KMS-11 (cell line): ENCODE data around the gene DEFB113.

Experiments
- H2AFZ ChIP-seq: fragments of 200-600 bp; sonication (generic); 2 replicates; pipeline ENCODE4 v1.6.1; 2016; ENCODE audit warnings: antibody characterized with exemption, mixed run types, low read depth
- H3K27ac ChIP-seq: fragments of 200-600 bp; sonication (generic); 2 replicates; pipeline ENCODE4 v1.6.1; 2016; ENCODE audit warnings: mild to moderate bottlenecking, mixed run types
- H3K27me3 ChIP-seq: fragments of 200-600 bp; sonication (generic); 2 replicates; pipeline ENCODE4 v1.6.1; 2017; ENCODE audit warnings: mild to moderate bottlenecking, low read depth, mixed run types, moderate library complexity; ENCODE audit not compliant: insufficient read depth
- H3K36me3 ChIP-seq: fragments of 200-600 bp; sonication (generic); 2 replicates; pipeline ENCODE4 v1.6.1; 2017; ENCODE audit warnings: mild to moderate bottlenecking, mixed run types; ENCODE audit not compliant: insufficient read depth
- H3K4me1 ChIP-seq: fragments of 200-600 bp; sonication (generic); 2 replicates; pipeline ENCODE4 v1.6.1; 2016; ENCODE audit warnings: mild to moderate bottlenecking, low read depth, mixed run types; ENCODE audit not compliant: poor library complexity, severe bottlenecking
- H3K4me2 ChIP-seq: fragments of 200-600 bp; sonication (generic); 2 replicates; pipeline ENCODE4 v1.7.0; 2016; ENCODE audit warnings: mild to moderate bottlenecking, mixed run types
- H3K4me3 ChIP-seq: fragments of 200-600 bp; sonication (generic); IDR thresholded peaks from 2 replicates; pipeline ENCODE4 v1.6.1; 2017; ENCODE audit warnings: low read depth, low read length, mixed read lengths; ENCODE audit not compliant: insufficient read depth
- H3K79me2 ChIP-seq: fragments of 200-600 bp; sonication (generic); 2 replicates; pipeline ENCODE4 v1.6.1; 2016; ENCODE audit warnings: low read depth, mixed run types; ENCODE audit not compliant: insufficient read depth
- H3K9ac ChIP-seq: fragments of 200-600 bp; sonication (generic); 2 replicates; pipeline ENCODE4 v1.6.1; 2016; ENCODE audit warnings: mild to moderate bottlenecking, mixed run types
- H4K20me1 ChIP-seq: fragments of 200-600 bp; sonication (generic); 2 replicates; pipeline ENCODE4 v1.6.1; 2016; ENCODE audit warnings: mild to moderate bottlenecking, mixed run types; ENCODE audit not compliant: insufficient read depth
- TF ChIP-seq, protein P1 (sequence below): fragments of 200-600 bp; sonication (generic); conservative IDR thresholded peaks from 2 replicates; pipeline ENCODE4 v1.6.1; 2017; ENCODE audit warnings: low read depth, mild to moderate bottlenecking, antibody characterized with exemption, low read length, moderate library complexity, mixed read lengths

The DEFB113 gene, protein sequence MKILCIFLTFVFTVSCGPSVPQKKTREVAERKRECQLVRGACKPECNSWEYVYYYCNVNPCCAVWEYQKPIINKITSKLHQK

DNA sequence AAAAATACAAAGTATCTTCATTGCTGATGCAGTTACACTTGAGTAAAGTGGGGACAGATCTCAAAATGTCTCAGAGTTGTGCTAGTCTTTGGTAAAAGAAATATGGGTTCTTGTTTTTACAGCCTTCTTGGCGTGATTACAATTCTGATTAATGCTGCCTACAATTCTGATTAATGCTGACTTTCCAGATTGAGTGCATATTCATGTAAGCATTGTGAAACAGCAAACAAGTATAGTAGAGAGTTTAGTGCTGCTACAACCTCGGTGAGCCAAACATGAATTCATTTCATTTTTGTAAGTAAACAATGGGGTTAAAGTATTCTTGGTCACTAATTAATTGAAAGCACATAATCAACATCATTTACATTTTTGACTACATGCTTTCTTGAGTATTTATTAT, at the start of gene DEFB113:
Gene DEFB113, minus strand, starts transcription at position 21 of the 400 bp plus-strand sequence. Its CDS starts 0 bp downstream, at position 21.
- Histone ChIP-seq H3K4me1 (no peaks in the 10 kb centered on the region), H3K79me2 (no peaks in the 10 kb centered on the region), H3K4me3 (no peak within 1 kb of the TSS), H4K20me1 (no peaks in the 10 kb centered on the region), H3K27ac (no peak within 1 kb of the TSS), H3K4me2 (no peak within 1 kb of the TSS), H3K36me3 (no peaks in the 10 kb centered on the region), H2AFZ (no peak within 1 kb of the TSS), H3K27me3 (no peaks in the 10 kb centered on the region), H3K9ac (no peak within 1 kb of the TSS)
- TF ChIP-seq, protein P1, sequence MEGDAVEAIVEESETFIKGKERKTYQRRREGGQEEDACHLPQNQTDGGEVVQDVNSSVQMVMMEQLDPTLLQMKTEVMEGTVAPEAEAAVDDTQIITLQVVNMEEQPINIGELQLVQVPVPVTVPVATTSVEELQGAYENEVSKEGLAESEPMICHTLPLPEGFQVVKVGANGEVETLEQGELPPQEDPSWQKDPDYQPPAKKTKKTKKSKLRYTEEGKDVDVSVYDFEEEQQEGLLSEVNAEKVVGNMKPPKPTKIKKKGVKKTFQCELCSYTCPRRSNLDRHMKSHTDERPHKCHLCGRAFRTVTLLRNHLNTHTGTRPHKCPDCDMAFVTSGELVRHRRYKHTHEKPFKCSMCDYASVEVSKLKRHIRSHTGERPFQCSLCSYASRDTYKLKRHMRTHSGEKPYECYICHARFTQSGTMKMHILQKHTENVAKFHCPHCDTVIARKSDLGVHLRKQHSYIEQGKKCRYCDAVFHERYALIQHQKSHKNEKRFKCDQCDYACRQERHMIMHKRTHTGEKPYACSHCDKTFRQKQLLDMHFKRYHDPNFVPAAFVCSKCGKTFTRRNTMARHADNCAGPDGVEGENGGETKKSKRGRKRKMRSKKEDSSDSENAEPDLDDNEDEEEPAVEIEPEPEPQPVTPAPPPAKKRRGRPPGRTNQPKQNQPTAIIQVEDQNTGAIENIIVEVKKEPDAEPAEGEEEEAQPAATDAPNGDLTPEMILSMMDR = no peak

DNA sequence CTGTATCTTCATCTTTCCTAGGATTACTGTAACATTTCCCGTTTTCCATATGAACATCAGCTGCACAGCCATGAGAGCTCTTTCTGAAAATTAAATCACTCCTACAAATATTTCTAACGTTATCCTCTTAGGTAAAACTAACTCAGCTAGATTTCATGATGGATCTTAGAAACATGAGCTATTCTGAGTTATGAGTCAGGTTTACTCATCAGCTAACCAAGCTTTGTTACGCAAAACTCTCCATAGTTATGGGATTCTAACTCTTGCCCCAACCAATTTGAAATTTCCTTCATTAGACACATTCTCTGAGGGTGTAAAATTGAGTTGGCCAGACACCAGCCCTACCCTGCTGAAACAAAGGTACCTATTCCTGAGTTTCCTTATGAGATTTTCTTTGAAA, 38.4 kb upstream of the DEFB113 start:
- Histone ChIP-seq H3K27me3 (no peaks in the 10 kb centered on the region), H3K9ac (no peak overlapping the region), H3K27ac (no peak overlapping the region), H3K36me3 (no peaks in the 10 kb centered on the region), H3K79me2 (no peaks in the 10 kb centered on the region), H3K4me2 (no peak overlapping the region), H2AFZ (no peak overlapping the region), H3K4me1 (no peaks in the 10 kb centered on the region), H3K4me3 (no peak overlapping the region), H4K20me1 (no peaks in the 10 kb centered on the region)
- TF ChIP-seq, protein P1 = no peak

DNA sequence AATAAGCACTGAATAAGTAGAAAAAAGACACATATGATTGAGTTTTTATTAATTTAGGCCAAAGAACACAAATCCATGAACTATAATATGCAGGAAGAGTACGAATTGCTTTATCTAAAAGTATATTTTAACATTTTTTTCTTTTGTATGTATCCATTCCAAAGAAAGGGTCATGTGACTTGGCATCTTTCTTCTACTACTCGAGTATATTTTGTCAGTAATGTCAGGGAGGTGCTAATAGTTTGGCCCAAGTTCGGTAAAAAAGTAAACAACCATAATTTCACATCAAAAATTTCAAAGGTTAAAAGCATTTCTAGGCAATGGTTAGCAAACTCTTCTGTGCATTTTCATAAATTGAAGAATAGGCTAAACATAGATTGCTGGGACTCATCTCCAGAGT, 33.7 kb upstream of the DEFB113 start:
- no peaks in the 10 kb centered on the region for H3K36me3 ChIP-seq
- H3K79me2 ChIP-seq = no peaks in the 10 kb centered on the region
- H3K4me2 ChIP-seq = no peak overlapping the region
- no peak overlapping the region for H2AFZ ChIP-seq
- no peak overlapping the region for H3K27ac ChIP-seq
- no peaks in the 10 kb centered on the region for H3K27me3 ChIP-seq
- TF ChIP-seq, protein P1 = no peak
- no peak overlapping the region for H3K4me3 ChIP-seq
- no peak overlapping the region for H3K9ac ChIP-seq
- H4K20me1 ChIP-seq = no peaks in the 10 kb centered on the region
- no peaks in the 10 kb centered on the region for H3K4me1 ChIP-seq

DNA sequence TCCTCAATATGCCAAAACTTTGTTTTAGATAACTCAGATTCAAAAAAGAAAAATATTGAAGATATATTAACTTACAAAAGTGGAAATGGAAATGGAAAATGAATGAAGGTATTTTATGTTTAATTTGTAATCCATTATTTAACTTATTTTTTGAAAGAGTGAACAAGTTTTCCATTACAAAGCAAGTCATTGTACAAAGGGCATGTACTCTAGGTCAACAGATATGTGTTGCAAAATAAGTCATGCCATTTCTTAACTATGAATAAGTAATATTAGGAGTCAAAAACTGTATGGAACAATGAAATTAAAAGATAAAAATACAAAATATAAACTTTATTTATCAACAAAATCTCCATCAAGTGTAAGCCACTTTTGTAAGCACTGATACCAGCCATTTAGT, 25.9 kb upstream of the DEFB113 start:
- Histone ChIP-seq H4K20me1 (no peaks in the 10 kb centered on the region), H3K27ac (no peak overlapping the region), H2AFZ (no peak overlapping the region), H3K36me3 (no peaks in the 10 kb centered on the region), H3K4me1 (no peaks in the 10 kb centered on the region), H3K4me3 (no peak overlapping the region), H3K27me3 (no peaks in the 10 kb centered on the region), H3K4me2 (no peak overlapping the region), H3K79me2 (no peaks in the 10 kb centered on the region), H3K9ac (no peak overlapping the region)
- TF ChIP-seq, protein P1 = no peak
